Measurements from ENCODE around the gene PRPF19. TPM values are rescaled to one million over a fixed set of nuclear protein-coding genes. Genes with fewer than 3 reads are reported as not detected.

The PRPF19 gene
- total RNA-seq, 2 experiments from 2014 or later, result 120 to 153 TPM

GRCh38 chr11:60913793-60914632, 7.6 kb upstream of the PRPF19 start, which contains the start of gene TMEM109:
Gene TMEM109 (plus strand): TSS chr11:60914158. CDS start chr11:60919694, 5,536 bp downstream.
- peaks cover 36% of the 10 kb centered on the region for H3K36me3 ChIP-seq (ENCODE audit: insufficient read depth, low read length)
- peak within 1 kb of the TSS; percentile 82 for H3K27ac ChIP-seq (ENCODE audit: low read depth, low read length, poor library complexity, severe bottlenecking)
- peak within 1 kb of the TSS; percentile 94 for H2AFZ ChIP-seq (ENCODE audit: low read length)
- POLR2A ChIA-PET, result interaction anchor here (0.6 to 3.4 kb wide), 11 partner anchors 10 to 437 kb away, joined by 3 to 21 read pairs (median 4); no protein-coding TSS in a partner anchor
- no TSS peak for BruUV-seq (replicated peaks)
- peaks cover 50% of the 10 kb centered on the region for H3K79me2 ChIP-seq (ENCODE audit: insufficient read depth, low read depth, low read length)
- peaks cover 66% of the 10 kb centered on the region for H3K4me1 ChIP-seq (ENCODE audit: insufficient read depth, low read length, poor library complexity, severe bottlenecking)
- H3K4me3 ChIP-seq (ENCODE audit: low read depth, low read length, poor library complexity, severe bottlenecking), result peak within 1 kb of the TSS; percentile 83
- H3K4me2 ChIP-seq (ENCODE audit: low read length), result peak within 1 kb of the TSS; percentile 77
- intact Hi-C loops (cut with micrococcal nuclease; ENCODE audit: unreplicated experiment), result loop anchor here (2.0 kb wide), 2 partner anchors 215 to 247 kb away; partner anchors contain the start of gene VPS37C
- H4K20me1 ChIP-seq (ENCODE audit: insufficient read depth, low read length), result peaks cover 13% of the 10 kb centered on the region; the same call in 1 of the 2 replicates
- CTCF ChIA-PET (ENCODE audit: unreplicated experiment), result interaction anchor here (0.6 to 3.0 kb wide), 7 partner anchors 9 to 82 kb away, joined by 3 to 17 read pairs (median 4); partner anchors contain the start of gene SLC15A3
- TF ChIP-seq, protein P1, sequence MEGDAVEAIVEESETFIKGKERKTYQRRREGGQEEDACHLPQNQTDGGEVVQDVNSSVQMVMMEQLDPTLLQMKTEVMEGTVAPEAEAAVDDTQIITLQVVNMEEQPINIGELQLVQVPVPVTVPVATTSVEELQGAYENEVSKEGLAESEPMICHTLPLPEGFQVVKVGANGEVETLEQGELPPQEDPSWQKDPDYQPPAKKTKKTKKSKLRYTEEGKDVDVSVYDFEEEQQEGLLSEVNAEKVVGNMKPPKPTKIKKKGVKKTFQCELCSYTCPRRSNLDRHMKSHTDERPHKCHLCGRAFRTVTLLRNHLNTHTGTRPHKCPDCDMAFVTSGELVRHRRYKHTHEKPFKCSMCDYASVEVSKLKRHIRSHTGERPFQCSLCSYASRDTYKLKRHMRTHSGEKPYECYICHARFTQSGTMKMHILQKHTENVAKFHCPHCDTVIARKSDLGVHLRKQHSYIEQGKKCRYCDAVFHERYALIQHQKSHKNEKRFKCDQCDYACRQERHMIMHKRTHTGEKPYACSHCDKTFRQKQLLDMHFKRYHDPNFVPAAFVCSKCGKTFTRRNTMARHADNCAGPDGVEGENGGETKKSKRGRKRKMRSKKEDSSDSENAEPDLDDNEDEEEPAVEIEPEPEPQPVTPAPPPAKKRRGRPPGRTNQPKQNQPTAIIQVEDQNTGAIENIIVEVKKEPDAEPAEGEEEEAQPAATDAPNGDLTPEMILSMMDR (conservative IDR thresholded peaks at IDR 0.05; ENCODE audit: low read length), result no peak
- no peak for TF ChIP-seq EZH2phosphoT487 (IDR thresholded peaks at IDR 0.05; ENCODE audit: borderline replicate concordance, low read depth, low read length)
- H3K9me3 ChIP-seq (ENCODE audit: low read length), result peaks cover 18% of the 10 kb centered on the region
- H3K9me2 ChIP-seq (ENCODE audit: insufficient read depth, low read length), result no peaks in the 10 kb centered on the region
- DNase-seq (ENCODE audit: low spot score), result peak; percentile 91

DNA sequence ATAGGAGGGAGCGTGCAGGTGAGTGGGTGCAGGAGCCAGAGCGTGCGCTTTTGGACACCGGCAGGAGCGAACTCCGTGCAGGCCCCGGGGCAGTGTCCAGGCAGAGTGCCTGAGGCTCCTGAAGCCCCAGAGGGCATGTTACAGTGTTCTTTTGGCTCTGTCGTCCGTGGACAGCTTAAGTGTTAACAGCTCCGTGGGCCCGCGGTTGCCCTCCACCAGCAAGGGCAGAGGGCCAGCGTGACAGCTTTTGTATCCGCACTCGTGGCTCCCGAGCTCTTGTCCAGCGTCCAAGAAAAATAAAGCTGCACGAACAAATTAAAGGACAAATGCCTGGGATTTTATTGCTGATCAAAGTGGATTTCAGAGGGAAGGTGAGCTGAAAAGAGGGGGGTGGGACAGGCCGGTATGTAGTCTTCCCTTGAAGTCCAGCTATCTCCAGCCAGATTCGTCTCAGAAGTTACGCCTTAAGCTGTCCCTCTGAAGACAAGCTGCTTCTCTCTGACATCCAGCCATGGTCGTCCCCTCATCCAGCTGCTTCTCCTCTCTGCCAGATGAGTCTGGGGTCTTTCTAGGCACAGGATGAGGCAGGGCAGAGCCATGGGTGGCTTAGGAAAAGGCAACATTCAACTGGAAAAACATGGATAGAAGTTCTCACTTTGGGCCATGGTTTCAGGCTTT, 6.6 kb upstream of the PRPF19 start:
- TF ChIP-seq, protein P1 (conservative IDR thresholded peaks at IDR 0.05; ENCODE audit: low read length), result no peak
- no peak for TF ChIP-seq EZH2phosphoT487 (IDR thresholded peaks at IDR 0.05; ENCODE audit: borderline replicate concordance, low read depth, low read length)
- no peak for DNase-seq (ENCODE audit: low spot score)
- peak overlapping the region; percentile 83 for H3K4me3 ChIP-seq (ENCODE audit: low read depth, low read length, poor library complexity, severe bottlenecking)
- H3K9me3 ChIP-seq (ENCODE audit: low read length), result peaks cover 21% of the 10 kb centered on the region
- POLR2A ChIA-PET, result interaction anchor here (0.7 to 3.4 kb wide), 11 partner anchors 9 to 1770 kb away, joined by 3 to 21 read pairs (median 4); no protein-coding TSS in a partner anchor
- H3K4me2 ChIP-seq (ENCODE audit: low read length), result peak overlapping the region; percentile 77
- CTCF ChIA-PET (ENCODE audit: unreplicated experiment), result interaction anchor here (1.2 to 3.0 kb wide), 4 partner anchors 8 to 69 kb away, joined by 3 to 17 read pairs (median 4); partner anchors contain the start of gene SLC15A3
- peaks cover 56% of the 10 kb centered on the region for H3K4me1 ChIP-seq (ENCODE audit: insufficient read depth, low read length, poor library complexity, severe bottlenecking)
- H4K20me1 ChIP-seq (ENCODE audit: insufficient read depth, low read length), result peaks cover 8% of the 10 kb centered on the region; the same call in 1 of the 2 replicates
- peaks cover 40% of the 10 kb centered on the region for H3K79me2 ChIP-seq (ENCODE audit: insufficient read depth, low read depth, low read length)
- intact Hi-C loops (cut with micrococcal nuclease; ENCODE audit: unreplicated experiment), result no loop called here
- H3K9me2 ChIP-seq (ENCODE audit: insufficient read depth, low read length), result no peaks in the 10 kb centered on the region
- BruUV-seq (replicated peaks), result no TSS peak
- peaks cover 27% of the 10 kb centered on the region for H3K36me3 ChIP-seq (ENCODE audit: insufficient read depth, low read length)
- H3K27ac ChIP-seq (ENCODE audit: low read depth, low read length, poor library complexity, severe bottlenecking), result peak overlapping the region; percentile 82
- peak overlapping the region; percentile 94 for H2AFZ ChIP-seq (ENCODE audit: low read length)

Measured in OCI-LY7 (cell line).